ENCODE measurements around the gene CPVL.

DNA sequence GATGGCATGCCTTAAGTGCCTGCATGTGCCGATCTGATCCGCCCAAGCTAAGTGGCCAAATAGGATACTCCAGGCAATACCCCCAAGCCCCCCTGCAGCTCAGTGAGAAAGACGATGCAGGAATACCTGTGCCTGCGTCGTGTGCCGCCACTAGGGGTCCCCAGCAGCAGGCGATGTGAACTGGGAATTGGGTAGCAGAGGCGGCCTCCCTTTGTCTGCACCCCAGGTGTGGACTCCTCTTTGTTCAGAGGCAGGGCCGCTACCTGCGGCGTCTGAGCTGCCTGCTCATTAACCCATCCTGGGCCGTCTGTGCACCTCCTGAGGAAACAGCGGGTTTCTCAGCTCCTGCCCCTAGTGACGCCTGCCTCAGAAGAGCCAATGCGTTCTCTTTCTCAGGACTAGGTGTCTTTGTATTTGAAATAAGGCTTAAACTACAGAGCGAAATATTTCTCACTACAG is 43.4 kb upstream of the CPVL start:
- TF ChIP-seq, protein P1, sequence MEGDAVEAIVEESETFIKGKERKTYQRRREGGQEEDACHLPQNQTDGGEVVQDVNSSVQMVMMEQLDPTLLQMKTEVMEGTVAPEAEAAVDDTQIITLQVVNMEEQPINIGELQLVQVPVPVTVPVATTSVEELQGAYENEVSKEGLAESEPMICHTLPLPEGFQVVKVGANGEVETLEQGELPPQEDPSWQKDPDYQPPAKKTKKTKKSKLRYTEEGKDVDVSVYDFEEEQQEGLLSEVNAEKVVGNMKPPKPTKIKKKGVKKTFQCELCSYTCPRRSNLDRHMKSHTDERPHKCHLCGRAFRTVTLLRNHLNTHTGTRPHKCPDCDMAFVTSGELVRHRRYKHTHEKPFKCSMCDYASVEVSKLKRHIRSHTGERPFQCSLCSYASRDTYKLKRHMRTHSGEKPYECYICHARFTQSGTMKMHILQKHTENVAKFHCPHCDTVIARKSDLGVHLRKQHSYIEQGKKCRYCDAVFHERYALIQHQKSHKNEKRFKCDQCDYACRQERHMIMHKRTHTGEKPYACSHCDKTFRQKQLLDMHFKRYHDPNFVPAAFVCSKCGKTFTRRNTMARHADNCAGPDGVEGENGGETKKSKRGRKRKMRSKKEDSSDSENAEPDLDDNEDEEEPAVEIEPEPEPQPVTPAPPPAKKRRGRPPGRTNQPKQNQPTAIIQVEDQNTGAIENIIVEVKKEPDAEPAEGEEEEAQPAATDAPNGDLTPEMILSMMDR (IDR thresholded peaks at IDR 0.05), result peak; percentile 54 to 80 (median 59)
- no peak for TF ChIP-seq POLR2A (IDR thresholded peaks at IDR 0.05; ENCODE audit: low read depth)
- TF ChIP-seq EP300 (IDR thresholded peaks at IDR 0.05), result no peak
